Endothelial cell (in vitro differentiated cells): ENCODE measurements around the gene AARS2. TPM values are rescaled to one million over a fixed set of nuclear protein-coding genes. Genes with fewer than 3 reads are reported as not detected.
"Not testable (repeated sequence)": the region's sequence is repeated elsewhere in the genome, so short reads cannot be mapped to it uniquely, and the experiment has no call there.

Experiments used
- DNase-seq: peaks from one replicate; pipeline ENCODE4 v3.0.0; 2021; ENCODE audit warnings: low spot score
- H3K27ac Mint-ChIP-seq: one replicate; pipeline ENCODE4 v1.8.0; 2021; ENCODE audit warnings: mixed read lengths, inconsistent platforms; ENCODE audit not compliant: unreplicated experiment
- H3K27me3 Mint-ChIP-seq: one replicate; pipeline ENCODE4 v1.8.0; 2021; ENCODE audit warnings: mild to moderate bottlenecking, moderate library complexity, mixed read lengths, inconsistent platforms; ENCODE audit not compliant: unreplicated experiment
- H3K36me3 Mint-ChIP-seq: one replicate; pipeline ENCODE4 v1.8.0; 2021; ENCODE audit warnings: mild to moderate bottlenecking, low read depth, mixed read lengths, inconsistent platforms; ENCODE audit not compliant: unreplicated experiment
- H3K4me1 Mint-ChIP-seq: one replicate; pipeline ENCODE4 v1.8.0; 2021; ENCODE audit warnings: mild to moderate bottlenecking, mixed read lengths, inconsistent platforms; ENCODE audit not compliant: unreplicated experiment
- H3K4me3 Mint-ChIP-seq: one replicate; pipeline ENCODE4 v1.8.0; 2021; ENCODE audit warnings: mild to moderate bottlenecking, mixed read lengths, inconsistent platforms; ENCODE audit not compliant: unreplicated experiment
- H3K9me3 Mint-ChIP-seq: one replicate; pipeline ENCODE4 v1.8.0; 2021; ENCODE audit warnings: mixed read lengths, inconsistent platforms; ENCODE audit not compliant: unreplicated experiment
- CTCF ChIP-seq: fragments of 200-600 bp; sonication (generic); IDR thresholded peaks from one replicate; pipeline ENCODE4 v1.5.0; 2021; ENCODE audit warnings: antibody characterized with exemption; ENCODE audit not compliant: unreplicated experiment
- total RNA-seq: library from RNA; stranded (reverse); fragmentation: NEBNext Ultra II Directional; extraction: Animal tissue kit (Norgen Biotek cat#: 25700); gene quantifications from one replicate; pipeline ENCODE4 v1.2.1, GENCODE V29; 2021; ENCODE audit not compliant: unreplicated experiment

The AARS2 gene
- total RNA-seq, 1 donor from 2014 or later: 16.0 TPM

GRCh38 chr6:44329858-44330257 is 16.7 kb upstream of the AARS2 start:
- H3K27ac Mint-ChIP-seq: no peak overlapping the region
- H3K9me3 Mint-ChIP-seq: no peaks in the 10 kb centered on the region
- no peak for DNase-seq
- peaks cover 5% of the 10 kb centered on the region for H3K27me3 Mint-ChIP-seq
- H3K36me3 Mint-ChIP-seq: no peaks in the 10 kb centered on the region
- H3K4me3 Mint-ChIP-seq: no peak overlapping the region
- no peak for TF ChIP-seq CTCF
- no peaks in the 10 kb centered on the region for H3K4me1 Mint-ChIP-seq

- H3K4me1 Mint-ChIP-seq, H3K9me3 Mint-ChIP-seq, H3K4me3 Mint-ChIP-seq, H3K27ac Mint-ChIP-seq, H3K36me3 Mint-ChIP-seq, DNase-seq, H3K27me3 Mint-ChIP-seq: not testable (repeated sequence)
Measured at GRCh38 chr6:44328203-44328602, 15.1 kb upstream of the AARS2 start.

DNA sequence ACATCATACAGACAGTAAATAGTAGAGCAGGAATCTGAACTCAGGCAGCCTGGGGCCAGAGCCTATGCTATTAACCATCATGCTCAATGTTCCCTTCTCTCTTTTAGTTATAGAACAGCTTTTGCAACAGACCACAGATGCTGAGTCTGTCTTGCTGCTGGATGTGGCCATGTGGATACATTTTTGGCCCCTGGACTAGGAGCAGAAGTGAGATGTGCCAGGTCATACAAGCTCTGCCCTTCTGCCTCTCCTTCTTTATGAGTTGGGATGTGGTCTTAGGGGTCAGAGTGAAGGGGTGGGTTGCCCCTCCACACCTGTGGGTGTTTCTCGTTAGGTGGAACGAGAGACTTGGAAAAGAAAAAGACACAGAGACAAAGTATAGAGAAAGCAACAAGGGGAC is 14.6 kb upstream of the AARS2 start:
- H3K9me3 Mint-ChIP-seq: no peaks in the 10 kb centered on the region

GRCh38 chr6:44327096-44327495 is 13.9 kb upstream of the AARS2 start:
- Mint-ChIP-seq H3K27ac (no peak overlapping the region), H3K27me3 (peaks cover 3% of the 10 kb centered on the region), H3K4me1 (no peaks in the 10 kb centered on the region), H3K36me3 (no peaks in the 10 kb centered on the region), H3K9me3 (no peaks in the 10 kb centered on the region), H3K4me3 (no peak overlapping the region)
- no peak for TF ChIP-seq CTCF
- DNase-seq: no peak

More for the DNA sequence above, 14.6 kb upstream of the AARS2 start:
- Mint-ChIP-seq H3K36me3 (no peaks in the 10 kb centered on the region), H3K27ac (no peak overlapping the region), H3K4me1 (no peaks in the 10 kb centered on the region), H3K27me3 (peaks cover 3% of the 10 kb centered on the region), H3K4me3 (no peak overlapping the region)
- DNase-seq: no peak
- TF ChIP-seq CTCF: no peak

- Mint-ChIP-seq H3K9me3 (no peaks in the 10 kb centered on the region), H3K4me1 (no peaks in the 10 kb centered on the region), H3K4me3 (no peak overlapping the region), H3K27me3 (no peaks in the 10 kb centered on the region), H3K36me3 (no peaks in the 10 kb centered on the region), H3K27ac (no peak overlapping the region)
- no peak for TF ChIP-seq CTCF
- no peak for DNase-seq
Measured at GRCh38 chr6:44321210-44321609, 8.1 kb upstream of the AARS2 start.

GRCh38 chr6:44317136-44317631 is 4.0 kb upstream of the AARS2 start:
- H3K27me3 Mint-ChIP-seq, H3K36me3 Mint-ChIP-seq, DNase-seq, H3K27ac Mint-ChIP-seq, H3K9me3 Mint-ChIP-seq, H3K4me1 Mint-ChIP-seq, H3K4me3 Mint-ChIP-seq: not testable (repeated sequence)
